Fibroblast of lung (primary cell): Measurements from ENCODE around the gene UBE2K.

Experiments used
- EZH2 ChIP-seq: IDR thresholded peaks from 2 replicates; pipeline ENCODE4 v1.5.1; 2012; ENCODE audit warnings: low read length, control low read depth, mild to moderate bottlenecking; ENCODE audit errors: missing control alignments
- TF ChIP-seq, protein P1 (sequence below), 2 donors: IDR thresholded peaks in 1 of 2; conservative IDR thresholded peaks in 1 of 2; 1 replicate in 1 of 2; 2 replicates in 1 of 2; pipeline ENCODE4 v1.5.1; 2011 to 2012; ENCODE audit warnings: low read length in 2 of 2, control low read depth in 1 of 2, inconsistent platforms in 1 of 2, low read depth in 1 of 2, mild to moderate bottlenecking in 1 of 2

GRCh38 chr4:39706741-39707511 is 9.0 kb downstream of the UBE2K start:
- TF ChIP-seq, protein P1, sequence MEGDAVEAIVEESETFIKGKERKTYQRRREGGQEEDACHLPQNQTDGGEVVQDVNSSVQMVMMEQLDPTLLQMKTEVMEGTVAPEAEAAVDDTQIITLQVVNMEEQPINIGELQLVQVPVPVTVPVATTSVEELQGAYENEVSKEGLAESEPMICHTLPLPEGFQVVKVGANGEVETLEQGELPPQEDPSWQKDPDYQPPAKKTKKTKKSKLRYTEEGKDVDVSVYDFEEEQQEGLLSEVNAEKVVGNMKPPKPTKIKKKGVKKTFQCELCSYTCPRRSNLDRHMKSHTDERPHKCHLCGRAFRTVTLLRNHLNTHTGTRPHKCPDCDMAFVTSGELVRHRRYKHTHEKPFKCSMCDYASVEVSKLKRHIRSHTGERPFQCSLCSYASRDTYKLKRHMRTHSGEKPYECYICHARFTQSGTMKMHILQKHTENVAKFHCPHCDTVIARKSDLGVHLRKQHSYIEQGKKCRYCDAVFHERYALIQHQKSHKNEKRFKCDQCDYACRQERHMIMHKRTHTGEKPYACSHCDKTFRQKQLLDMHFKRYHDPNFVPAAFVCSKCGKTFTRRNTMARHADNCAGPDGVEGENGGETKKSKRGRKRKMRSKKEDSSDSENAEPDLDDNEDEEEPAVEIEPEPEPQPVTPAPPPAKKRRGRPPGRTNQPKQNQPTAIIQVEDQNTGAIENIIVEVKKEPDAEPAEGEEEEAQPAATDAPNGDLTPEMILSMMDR (conservative IDR thresholded peaks at IDR 0.05 in 1 of 2, IDR thresholded peaks at IDR 0.05 in 1 of 2; ENCODE audit: low read depth in 1 of 2, low read length in 2 of 2), result no peak
- no peak for TF ChIP-seq EZH2
